OCI-M2 (cell line): ENCODE results near the gene KRTAP4-16.
"Not testable (repeated sequence)": the region's sequence is repeated elsewhere in the genome, so short reads cannot be mapped to it uniquely, and the experiment has no call there.

Source experiments
- DNase-seq: peaks from one replicate; lab custom pipeline; 2025; ENCODE audit not compliant: unreplicated experiment; lab: John Stamatoyannopoulos, UW

KRTAP4-16 gene

DNA sequence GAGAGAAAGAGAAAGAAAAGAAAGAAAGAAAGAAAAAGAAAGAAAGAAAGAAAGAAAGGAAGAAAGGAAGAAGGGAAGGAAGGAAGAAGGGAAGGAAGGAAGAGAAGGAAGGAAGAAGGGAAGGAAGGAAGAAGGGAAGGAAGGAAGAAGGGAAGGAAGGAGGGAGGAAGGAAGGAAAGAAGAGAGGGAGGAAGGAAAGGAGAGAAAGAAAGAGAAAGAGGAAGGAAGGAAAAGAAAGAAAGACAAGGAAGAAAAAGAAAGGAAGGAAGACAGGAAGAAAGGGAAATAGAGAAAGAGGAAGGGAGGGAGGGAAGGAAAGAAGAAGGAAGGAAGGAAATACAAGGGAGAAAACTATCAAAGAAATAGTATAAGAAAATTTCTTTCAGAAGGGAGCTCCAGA, 25.2 kb downstream of the KRTAP4-16 start:
- no peak for DNase-seq

DNA sequence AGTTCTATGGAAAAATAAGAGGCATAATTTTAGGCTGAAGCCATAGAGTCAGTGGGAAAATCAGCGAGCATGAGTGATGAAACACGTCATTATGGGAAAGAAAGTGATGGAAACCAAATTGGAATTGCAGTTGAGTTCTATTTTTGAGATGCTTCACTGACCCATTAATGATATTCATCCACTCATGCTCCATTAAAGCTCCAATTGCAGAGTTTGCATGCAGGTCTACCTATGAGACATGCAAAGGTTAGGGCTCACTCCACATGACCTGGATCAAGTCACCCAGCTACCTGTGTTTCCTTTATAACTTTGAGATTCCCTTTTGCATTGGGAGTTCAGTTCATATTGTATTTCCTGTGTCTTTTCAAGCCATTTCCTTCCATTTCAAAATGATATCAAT, 28.3 kb downstream of the KRTAP4-16 start:
- DNase-seq: no peak

DNA sequence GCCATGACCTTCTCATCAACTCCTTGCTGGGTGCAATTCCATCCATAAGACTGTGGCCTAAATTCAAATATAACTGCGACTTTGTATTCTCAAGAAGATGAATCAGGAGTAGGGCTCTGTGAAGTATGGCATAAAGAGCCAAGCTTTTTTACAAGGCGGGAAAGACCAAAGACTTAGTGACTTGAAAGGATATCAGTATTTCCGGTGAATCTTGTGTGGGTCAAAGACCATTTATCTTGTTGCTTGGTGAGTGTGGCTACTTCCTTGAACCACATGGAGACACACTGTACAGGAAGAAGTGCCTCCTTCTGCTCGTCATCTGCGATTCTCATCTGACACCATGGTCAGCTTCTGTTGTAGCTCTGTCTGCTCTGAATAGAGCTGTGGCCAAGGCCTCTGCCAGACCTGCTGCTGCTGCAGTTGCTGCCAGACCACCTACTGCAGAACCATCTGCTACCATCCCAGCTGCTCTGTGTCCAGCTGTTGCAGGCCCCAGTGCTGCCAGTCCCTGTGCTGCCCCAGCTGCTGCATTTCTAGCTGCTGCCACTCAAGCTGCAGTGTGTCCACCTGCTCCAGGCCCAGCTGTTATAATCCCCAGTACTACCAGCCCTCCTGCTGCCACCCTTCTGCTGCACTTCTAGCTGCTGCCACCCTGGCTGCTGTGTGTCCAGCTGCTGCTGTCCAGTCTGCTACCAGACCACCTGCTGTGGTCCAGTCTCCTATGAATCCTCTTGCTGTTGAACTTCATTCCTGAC, 30.2 kb downstream of the KRTAP4-16 start:
- no peak for DNase-seq

DNA sequence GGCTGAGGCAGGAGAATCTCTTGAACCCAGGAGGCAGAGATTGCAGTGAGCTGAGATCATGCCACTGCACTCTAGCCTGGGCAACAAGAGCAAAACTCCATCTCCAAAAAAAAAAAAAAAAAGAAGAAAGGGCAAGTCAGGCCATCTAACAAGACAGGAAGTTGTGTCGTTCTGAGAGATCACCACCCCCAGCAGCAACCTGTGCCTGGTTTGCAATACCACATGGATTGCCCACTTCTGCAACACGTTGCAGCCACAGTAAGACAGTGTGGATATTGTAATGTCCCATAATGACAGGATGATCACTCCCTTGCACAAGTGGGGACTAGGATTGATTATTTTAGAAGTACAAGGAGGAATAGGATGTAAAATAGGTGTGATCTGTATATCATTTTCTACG, 33.0 kb downstream of the KRTAP4-16 start:
- no peak for DNase-seq

DNA sequence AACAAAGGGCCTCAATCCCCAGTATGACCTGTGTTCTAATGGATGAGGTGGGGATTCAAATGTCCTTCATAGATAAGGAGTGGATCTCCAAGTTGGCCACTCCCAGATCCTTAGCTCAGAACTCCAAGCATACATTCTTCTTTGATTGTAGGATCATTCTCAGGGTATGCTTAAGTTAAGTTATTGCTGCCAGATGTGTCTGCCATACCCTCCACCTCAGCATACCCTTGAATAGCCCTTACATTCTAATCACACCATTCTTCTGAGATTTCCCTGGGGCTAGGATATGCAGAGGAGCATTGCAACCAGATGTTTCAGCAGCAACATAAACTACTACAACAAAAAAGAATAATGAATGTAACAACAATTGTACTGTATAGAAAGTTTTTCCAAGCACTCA, 34.7 kb downstream of the KRTAP4-16 start:
- no peak for DNase-seq

DNA sequence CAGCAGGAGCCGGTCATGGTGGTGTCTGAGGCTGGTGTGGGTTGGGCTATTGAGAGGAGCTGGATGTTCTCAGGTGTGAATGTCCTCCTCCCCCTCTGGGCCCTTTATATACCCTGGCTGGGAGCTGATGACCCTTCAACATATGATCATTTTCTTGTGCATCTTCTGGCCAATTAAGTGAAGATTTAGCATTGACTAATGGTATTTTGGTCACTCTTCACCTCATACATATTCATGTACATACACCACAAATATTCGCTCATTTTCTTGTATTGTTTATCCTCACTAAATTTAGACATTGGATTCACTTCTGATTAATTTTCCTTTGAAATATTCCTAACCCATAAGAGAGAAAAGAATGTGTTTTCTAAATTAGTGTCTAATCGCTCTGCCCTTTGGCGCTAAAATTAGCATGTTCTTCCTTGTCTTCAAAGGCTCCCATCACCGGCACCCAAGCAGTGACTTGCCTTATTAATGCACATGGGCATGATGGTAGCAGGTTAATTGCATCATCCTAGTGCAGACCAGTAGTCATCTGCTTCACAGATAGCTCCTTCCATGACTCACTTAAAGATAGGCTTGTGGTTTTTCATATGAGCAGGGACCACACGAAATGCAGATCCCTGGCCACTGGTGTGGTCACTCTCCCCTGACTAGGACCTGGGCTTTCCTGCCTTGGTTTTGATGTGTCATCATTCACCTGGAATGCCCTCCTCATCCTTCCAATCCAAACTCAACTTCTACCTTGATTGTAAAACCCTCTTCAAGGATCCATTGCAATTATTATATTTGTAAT, 36.0 kb downstream of the KRTAP4-16 start, which contains the start of gene KRTAP2-4:
Gene KRTAP2-4 (minus strand): TSS at position 51 of the 796 bp plus-strand sequence. CDS start 34 bp downstream, at position 17.
- no peak for DNase-seq

DNA sequence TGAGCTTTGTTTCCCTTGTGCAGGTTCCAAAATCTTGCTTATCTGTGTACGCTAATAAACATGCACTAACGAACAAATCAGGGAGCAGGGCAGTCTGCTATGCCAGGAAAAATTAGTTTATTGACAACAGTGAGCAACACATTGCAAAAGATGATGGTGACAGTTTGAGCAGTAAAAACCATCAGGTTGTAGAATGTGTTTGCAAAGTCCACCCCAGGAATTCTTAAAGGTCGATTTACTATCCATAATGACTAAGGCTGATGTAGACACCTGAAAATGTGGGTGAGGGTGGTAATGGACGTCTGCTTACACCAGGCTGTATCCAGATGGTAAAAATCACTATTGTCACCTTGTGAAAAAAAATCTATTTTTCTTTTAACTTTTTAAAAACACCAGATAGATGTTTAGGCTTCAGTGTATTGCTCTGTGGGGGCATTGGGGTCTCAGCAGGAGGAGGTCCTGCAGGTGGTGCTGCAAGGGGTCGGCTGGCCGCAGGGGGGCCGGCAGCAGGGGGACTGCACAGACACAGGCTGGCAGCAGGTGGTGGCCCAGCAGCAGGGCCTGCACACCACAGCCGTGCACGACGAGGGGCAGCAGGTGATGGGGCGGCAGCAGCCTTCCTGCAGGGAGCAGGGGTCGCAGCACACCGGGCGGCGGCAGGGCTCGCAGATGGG, 36.9 kb downstream of the KRTAP4-16 start:
- DNase-seq: not testable (repeated sequence)

DNA sequence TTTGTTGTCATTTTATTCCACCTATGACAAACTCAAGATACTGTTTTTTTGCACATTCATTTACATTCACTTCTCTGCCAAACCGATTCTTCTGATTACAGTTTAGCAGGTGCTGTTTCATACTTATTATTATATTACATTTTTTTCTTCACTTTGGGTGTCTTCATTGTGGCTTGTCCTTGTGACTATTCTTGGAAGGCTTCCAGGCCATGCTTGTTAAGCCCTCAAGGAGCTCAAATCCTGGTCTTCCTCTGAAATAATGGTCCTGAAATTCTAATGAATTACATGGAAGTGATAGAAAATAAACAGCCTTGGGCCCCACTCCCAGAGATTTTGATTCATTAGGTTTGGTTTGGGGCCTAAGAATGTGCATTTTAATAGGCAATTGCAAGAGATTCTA, 37.7 kb downstream of the KRTAP4-16 start:
- no peak for DNase-seq

DNA sequence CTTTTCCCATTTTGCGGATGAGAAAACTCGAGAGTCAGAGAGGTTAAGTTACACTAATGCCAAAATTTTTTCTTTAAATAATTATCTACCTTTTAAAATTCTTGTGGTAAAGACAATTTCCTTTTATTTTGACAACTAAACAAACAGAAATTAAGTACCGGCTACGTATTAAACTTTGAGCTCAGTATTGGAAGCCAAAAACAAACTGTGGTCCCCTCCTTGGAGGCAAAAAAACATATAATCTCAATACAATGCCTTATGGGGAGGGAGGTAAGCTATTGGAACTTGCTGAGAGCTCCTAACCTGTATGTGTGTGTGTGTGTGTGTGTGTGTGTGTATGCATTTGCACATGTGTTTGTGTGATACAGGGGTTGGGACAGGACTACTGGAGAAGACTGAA, 38.6 kb downstream of the KRTAP4-16 start:
- no peak for DNase-seq

DNA sequence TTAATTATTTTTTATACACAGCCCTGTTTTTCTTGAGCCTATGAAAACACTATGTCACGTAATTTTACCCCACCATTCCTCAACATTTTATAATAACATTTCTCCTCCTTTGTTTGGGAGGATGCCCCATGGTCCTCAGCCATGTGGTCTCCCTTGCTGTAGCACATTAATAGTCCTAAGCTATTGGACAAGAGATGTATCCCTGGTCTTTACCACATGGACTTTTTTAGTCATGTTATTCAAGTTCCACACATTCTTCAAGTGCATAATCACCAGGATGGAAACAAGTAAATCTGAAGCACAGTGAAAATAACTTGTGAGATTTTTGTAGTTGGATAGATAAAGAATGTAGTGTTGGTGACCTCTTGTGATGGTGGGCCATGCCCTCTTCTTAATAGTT, 40.0 kb downstream of the KRTAP4-16 start:
- no peak for DNase-seq

DNA sequence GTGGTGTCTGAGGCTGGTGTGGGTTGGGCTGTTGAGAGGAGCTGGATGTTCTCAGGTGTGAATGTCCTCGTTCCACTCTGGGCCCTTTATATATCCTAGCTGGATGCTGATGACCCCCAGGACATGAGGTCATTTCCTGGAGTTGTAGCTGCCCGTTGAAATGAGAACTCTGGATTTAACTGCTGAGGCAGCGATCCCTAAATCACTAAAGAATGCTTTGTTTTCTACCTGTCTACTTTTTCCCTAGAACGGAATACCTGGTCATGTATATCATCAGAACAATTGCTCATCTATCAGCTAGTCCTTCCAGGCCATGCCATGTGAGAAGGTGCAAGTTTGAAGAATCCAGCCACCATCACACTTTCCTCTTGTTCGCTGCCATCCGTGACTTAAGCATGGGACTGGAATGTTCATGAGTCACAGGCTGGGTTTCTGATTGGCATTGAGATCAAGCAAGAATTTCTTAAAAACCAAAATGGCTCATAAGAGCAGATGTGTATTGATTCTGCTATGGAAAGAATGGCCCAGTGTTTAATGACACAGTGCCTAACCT, 41.9 kb downstream of the KRTAP4-16 start, which contains the start of gene KRTAP2-3:
Gene KRTAP2-3 (minus strand): TSS at position 63 of the 553 bp plus-strand sequence. CDS start 64 bp downstream, outside the sequence.
- DNase-seq: no peak

DNA sequence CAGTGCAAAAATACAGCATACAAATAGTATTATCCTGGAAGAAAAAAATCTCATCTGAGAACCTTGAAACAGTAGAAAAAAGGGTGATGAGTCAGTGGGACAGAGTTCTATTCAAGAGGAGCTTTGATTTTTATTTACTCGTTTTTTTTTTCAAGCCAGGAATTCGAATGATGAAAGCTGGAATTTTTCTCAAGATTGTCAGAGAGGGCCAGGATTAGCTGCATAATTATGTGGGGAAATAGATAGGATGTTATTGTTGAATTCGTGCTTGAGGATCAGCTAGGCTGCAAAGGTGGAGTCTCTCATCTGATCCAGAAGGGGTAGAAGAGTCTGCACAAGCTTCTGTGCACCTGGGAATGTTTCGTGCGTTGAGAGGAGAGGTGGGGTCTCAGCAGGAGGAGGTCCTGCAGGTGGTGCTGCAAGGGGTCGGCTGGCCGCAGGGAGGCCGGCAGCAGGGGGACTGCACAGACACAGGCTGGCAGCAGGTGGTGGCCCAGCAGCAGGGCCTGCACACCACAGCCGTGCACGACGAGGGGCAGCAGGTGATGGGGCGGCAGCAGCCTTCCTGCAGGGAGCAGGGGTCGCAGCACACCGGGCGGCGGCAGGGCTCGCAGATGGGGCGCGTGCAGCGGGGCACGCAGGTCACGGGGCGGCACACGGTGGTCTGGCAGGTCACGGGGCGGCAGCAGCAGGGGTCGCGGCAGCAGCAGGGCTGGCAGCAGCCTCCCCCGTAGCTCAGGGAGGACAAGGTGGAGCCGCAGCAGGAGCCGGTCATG, 42.5 kb downstream of the KRTAP4-16 start:
- not testable (repeated sequence) for DNase-seq

DNA sequence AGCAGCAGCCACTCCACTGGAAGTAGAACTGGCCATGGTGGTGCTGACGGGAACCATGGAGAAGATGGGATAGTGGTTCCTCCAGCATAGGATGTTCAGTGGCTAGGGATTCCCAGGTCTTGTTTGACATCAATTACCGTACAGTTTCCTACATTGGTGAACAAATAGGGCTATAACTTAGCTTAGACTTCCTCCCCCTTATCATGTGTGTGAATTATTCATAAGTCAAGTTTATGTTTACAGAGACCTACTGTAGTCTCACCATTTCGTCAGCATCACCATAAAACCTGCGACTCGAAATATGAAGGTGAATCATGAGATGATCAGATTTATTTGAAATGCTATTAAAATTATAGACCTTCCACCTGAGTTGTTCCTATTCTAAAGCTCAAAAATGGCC, 43.3 kb downstream of the KRTAP4-16 start:
- DNase-seq: no peak

DNA sequence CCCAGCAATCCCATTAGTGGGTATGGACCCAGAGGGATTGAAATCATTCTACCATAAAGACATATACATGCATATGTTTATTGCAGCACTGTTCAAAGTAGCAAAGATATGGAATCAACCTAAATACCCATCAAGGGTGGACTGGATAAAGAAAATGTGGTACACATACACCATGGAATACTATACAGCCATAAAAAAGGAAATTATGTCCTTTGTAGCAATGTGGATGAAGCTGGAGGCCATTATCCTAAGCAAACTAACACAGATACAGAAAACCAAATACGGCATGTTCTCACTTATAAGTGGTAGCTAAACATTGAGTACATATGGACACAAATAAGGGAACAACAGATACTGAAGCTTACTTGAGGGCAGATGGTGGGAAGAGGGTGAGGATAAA, 44.5 kb downstream of the KRTAP4-16 start:
- no peak for DNase-seq

DNA sequence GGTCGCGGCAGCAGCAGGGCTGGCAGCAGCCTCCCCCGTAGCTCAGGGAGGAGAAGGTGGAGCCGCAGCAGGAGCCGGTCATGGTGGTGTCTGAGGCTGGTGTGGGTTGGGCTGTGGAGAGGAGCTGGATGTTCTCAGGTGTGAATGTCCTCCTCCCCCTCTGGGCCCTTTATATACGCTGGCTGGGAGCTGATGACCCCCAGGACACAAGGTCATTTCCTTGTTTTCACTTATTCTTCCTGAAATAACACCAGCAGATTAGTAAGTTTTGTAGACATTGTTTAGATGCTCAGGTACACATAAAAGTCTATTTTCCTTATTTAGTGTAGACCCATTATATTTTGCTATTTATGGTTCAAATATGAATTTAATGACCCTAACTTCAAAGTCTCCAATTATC, 46.9 kb downstream of the KRTAP4-16 start, which contains the start of gene KRTAP2-2:
Gene KRTAP2-2 (minus strand): TSS at position 101 of the 400 bp plus-strand sequence. CDS start 19 bp downstream, at position 82.
- not testable (repeated sequence) for DNase-seq

DNA sequence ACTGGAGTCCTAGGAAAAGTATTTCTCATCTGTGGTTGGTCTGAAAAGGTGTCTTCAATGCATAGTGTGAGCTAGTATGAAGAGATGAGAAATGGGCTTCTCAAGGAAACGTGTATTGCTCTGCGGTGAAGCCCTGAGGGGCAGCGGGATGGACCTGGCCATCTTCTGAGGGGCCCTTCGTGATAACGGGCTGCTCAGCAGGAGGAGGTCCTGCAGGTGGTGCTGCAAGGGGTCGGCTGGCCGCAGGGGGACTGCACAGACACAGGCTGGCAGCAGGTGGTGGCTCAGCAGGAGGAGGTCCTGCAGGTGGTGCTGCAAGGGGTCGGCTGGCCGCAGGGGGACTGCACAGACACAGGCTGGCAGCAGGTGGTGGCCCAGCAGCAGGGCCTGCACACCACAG, 47.5 kb downstream of the KRTAP4-16 start:
- DNase-seq: not testable (repeated sequence)

DNA sequence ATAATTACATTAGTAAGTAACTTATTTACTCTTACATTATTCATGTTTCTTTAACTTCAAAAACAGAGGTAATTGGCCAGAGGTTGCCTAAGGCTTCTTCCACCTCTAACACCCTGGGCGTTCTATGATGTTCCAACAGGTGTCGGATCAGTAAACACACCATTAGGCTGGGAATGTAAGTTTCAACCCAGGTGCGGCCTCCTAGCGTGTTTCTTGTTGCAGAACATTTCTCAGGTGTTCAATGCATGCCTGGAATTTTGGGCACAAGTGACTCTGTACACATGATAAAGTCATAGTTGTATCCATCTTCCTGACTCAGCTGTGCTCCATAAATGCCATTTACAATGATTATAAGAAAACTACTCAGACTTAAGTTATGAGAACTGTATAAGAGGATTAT, 48.0 kb downstream of the KRTAP4-16 start:
- no peak for DNase-seq

DNA sequence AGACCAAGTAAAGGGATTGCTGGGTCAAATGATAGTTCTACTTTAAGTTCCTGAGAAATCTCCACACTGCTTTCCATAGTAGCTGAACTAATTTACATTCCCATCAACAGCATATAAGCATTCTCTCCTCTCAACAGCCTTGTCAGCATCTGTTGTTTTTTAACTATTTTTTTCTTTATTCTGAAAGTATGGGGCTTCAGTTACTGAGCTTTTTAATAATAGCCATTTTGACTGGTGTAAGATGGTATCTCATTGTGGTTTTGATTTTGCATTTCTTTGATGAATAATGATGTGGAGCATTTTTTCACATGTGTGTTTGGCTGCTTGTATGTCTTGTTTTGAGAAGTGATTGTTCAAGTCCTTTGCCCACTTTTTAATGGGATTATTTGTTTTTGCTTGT, 49.4 kb downstream of the KRTAP4-16 start:
- no peak for DNase-seq
